VCaP (cell line): ENCODE results near the gene IAH1.
A peak's percentile ranks its signal among the peaks of the same experiment; 100 is the strongest.

ENCODE experiments used
- H3K27ac ChIP-seq: fragments of 450-650 bp; 2 replicates; pipeline ENCODE4 v1.5.1; 2017
- TF ChIP-seq, protein P1 (sequence below): fragments of 450-650 bp; conservative IDR thresholded peaks from 2 replicates; pipeline ENCODE4 v1.5.1; 2017; ENCODE audit warnings: mild to moderate bottlenecking, moderate library complexity

Gene IAH1

DNA sequence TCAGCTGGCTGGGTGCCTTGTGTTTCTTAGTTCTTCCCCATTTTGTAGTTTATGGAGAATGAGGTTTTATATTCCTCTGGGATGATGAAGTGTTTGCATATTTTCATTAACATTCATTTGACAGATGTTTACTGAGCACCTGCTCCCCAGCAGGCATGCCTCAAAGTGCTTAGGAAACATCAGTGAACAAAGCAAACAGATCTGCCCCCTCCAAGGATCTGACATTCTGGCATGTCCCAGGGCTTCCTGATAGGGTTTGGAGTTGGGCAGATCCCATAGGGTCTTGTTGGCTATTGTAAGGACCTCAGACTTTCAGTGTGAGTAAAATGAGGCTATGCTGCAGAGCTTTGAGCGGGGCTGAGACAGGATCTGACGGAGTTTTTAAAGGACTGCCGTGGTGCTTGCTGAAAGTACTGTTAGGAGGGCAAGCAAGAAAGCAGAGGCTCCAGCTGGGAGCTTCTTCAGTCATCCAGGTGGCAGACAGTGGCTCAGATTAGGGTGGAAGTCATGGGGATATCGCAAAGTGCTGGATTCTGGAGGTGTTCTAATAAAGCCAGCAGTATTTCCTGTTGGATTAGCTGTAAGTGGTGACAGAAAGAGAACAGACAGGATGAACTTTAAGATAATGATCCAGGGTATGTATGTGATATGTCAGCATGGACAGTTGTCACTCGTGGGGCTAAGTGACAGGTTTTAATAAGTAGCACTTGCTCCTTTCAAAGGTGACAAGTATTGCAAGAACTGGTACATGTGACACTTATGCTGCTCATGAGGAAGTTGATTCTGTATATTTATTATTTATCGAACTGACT lies 11.3 kb upstream of the IAH1 start:
- H3K27ac ChIP-seq, result peak overlapping the region; percentile 64
- TF ChIP-seq, protein P1, sequence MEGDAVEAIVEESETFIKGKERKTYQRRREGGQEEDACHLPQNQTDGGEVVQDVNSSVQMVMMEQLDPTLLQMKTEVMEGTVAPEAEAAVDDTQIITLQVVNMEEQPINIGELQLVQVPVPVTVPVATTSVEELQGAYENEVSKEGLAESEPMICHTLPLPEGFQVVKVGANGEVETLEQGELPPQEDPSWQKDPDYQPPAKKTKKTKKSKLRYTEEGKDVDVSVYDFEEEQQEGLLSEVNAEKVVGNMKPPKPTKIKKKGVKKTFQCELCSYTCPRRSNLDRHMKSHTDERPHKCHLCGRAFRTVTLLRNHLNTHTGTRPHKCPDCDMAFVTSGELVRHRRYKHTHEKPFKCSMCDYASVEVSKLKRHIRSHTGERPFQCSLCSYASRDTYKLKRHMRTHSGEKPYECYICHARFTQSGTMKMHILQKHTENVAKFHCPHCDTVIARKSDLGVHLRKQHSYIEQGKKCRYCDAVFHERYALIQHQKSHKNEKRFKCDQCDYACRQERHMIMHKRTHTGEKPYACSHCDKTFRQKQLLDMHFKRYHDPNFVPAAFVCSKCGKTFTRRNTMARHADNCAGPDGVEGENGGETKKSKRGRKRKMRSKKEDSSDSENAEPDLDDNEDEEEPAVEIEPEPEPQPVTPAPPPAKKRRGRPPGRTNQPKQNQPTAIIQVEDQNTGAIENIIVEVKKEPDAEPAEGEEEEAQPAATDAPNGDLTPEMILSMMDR, result no peak

DNA sequence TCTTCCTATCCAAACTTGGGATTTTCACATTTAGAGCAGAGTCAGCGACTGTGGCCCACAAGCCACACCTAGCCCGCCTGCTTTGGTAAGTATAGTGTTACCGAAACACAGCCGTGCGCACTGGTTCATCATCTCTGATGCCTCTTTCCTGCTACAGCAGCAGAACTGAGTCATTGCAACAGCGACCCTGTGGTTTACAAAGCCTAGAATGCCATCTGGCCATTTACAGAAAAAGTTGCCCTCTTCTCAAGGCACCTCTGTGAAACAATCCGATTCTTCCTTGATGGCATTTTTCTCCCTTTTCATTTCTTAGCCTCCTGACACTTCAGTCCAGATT lies 10.7 kb upstream of the IAH1 start:
- H3K27ac ChIP-seq, result peak overlapping the region; percentile 64

DNA sequence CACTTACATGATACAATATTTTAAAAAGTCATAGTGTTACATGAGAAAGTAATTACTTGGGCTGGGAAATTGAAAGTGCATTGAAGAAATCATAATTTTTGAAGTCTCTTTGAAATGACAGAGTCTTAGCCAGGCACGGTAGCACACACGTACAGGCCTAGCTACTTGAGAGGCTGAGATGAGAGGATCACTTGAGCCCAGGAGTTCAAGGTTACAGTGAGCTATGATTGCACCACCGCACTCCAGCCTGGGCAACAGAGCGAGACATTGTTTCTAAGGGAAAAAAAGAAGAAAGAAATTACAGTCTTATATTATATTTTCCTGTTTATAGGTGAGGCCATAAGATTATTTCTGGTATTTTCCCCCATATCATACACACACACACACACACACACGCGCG lies 9.2 kb upstream of the IAH1 start:
- no peak overlapping the region for H3K27ac ChIP-seq
- TF ChIP-seq, protein P1, result no peak

More for the DNA sequence above, 10.7 kb upstream of the IAH1 start:
- TF ChIP-seq, protein P1, result no peak

DNA sequence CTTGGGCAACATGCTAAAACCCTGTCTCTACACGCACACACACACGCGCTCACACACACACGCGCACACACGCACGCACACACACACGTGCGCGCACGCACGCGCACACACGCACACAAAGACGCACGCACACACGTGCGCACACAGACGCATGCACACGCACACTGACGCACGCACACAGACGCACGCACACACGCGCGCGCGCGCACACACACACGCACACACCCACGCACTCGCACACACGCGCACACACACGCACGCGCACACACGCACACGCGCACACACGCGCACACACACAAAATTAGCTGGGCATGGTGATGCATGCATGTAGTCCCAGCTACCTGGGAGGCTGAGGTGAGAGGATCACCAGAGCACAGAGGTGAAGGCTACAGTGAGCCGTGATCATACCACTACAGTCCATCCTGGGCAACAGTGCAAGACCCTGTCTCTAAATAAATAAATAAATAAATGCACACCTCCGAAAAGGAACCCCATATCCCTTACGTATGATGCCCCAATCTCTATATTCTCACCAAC lies 8.1 kb upstream of the IAH1 start:
- H3K27ac ChIP-seq, result no peak overlapping the region
- TF ChIP-seq, protein P1, result no peak

- no peak overlapping the region for H3K27ac ChIP-seq
- TF ChIP-seq, protein P1, result no peak
These were observed 6.7 kb upstream of the IAH1 start for GRCh38 chr2:9467687-9468086.

DNA sequence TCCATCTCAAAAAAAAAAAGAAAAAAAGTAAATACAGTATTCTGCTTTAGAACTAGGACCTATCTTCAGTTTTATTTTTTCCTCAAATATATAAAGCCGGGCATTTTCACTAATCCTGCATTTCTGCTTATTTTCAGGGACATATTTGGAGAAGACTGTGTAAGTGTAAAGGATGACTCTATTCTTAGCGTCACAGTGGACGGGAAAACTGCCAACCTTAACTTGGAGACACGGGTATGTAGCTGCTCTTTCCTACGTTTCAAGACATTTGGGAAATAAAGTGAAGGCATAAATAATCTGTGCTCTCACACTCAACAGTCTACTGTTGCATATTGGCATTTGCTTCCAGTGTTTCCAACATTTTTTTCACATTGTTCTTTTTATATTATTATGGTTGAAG lies 3.1 kb upstream of the IAH1 start:
- no peak overlapping the region for H3K27ac ChIP-seq
- TF ChIP-seq, protein P1, result no peak

DNA sequence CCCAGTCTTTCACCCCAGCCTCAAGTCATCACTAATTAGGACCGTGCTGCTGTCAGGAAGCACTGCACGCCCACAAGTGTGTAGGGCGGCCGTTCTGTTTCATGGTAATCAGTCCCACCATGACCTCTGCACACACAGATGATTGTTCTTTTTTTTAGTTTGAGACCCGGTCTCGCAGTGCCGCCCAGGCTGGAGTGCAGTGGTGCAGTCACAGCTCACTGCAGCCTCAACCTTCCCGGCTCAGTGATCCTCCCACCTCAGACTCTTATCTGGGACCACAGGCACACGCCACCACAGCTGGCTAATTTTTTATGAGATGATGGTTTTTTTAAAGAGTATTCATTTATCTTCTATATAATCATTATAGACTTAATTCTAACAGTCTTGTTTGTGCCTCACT lies 1.8 kb upstream of the IAH1 start:
- no peak overlapping the region for H3K27ac ChIP-seq
- TF ChIP-seq, protein P1, result no peak
